22Rv1 (cell line): Measurements from ENCODE around the gene RCOR3.

ENCODE experiments used
- CTCF ChIP-seq: fragments of 450-650 bp; IDR thresholded peaks from 2 replicates; pipeline ENCODE4 v1.5.1; 2017; ENCODE audit warnings: mild to moderate bottlenecking
- ZFX ChIP-seq: fragments of 450-650 bp; IDR thresholded peaks from 2 replicates; pipeline ENCODE4 v1.6.1; 2017; ENCODE audit warnings: antibody characterized with exemption, borderline replicate concordance

- TF ChIP-seq CTCF (no peak), ZFX (no peak)
Measured at GRCh38 chr1:211258310-211258755, 833 bp upstream of the RCOR3 start.
